H9 (cell line): ENCODE measurements around the gene ZNF487. TPM values are rescaled to one million over a fixed set of nuclear protein-coding genes. Genes with fewer than 3 reads are reported as not detected.

Experiments used
- DNase-seq: peaks from one replicate; pipeline ENCODE4 v3.0.0-alpha.2; 2017
- H2AFZ ChIP-seq: one replicate; pipeline ENCODE4 v1.6.1; 2013; ENCODE audit warnings: mild to moderate bottlenecking, low read length, control low read depth, moderate library complexity
- H2AK5ac ChIP-seq: 2 replicates; pipeline ENCODE4 v1.6.1; 2013; ENCODE audit warnings: low read length, control low read depth, mixed read lengths; ENCODE audit not compliant: insufficient read length
- H2BK120ac ChIP-seq: one replicate; pipeline ENCODE4 v1.6.1; 2013; ENCODE audit warnings: low read depth, mild to moderate bottlenecking, low read length, control low read depth, inconsistent platforms; ENCODE audit not compliant: poor library complexity, severe bottlenecking
- H2BK12ac ChIP-seq: 2 replicates; pipeline ENCODE4 v1.6.1; 2013; ENCODE audit warnings: low read length, control low read depth, mixed read lengths, low read depth; ENCODE audit not compliant: insufficient read length
- H2BK15ac ChIP-seq: 2 replicates; pipeline ENCODE4 v1.6.1; 2013; ENCODE audit warnings: low read depth, low read length, control low read depth
- H2BK20ac ChIP-seq: one replicate; pipeline ENCODE4 v1.6.1; 2013; ENCODE audit warnings: low read depth, mild to moderate bottlenecking, low read length, control low read depth, inconsistent platforms; ENCODE audit not compliant: poor library complexity, severe bottlenecking
- H2BK5ac ChIP-seq: 2 replicates; pipeline ENCODE4 v1.6.1; 2013; ENCODE audit warnings: low read length, control low read depth, mixed read lengths; ENCODE audit not compliant: insufficient read length
- H3K14ac ChIP-seq: 2 replicates; pipeline ENCODE4 v1.6.1; 2013; ENCODE audit warnings: low read length, control low read depth; ENCODE audit not compliant: insufficient read depth
- H3K18ac ChIP-seq: 2 replicates; pipeline ENCODE4 v1.6.1; 2013; ENCODE audit warnings: low read depth, mild to moderate bottlenecking, mixed read lengths, low read length, control low read depth; ENCODE audit not compliant: insufficient read length
- H3K23ac ChIP-seq: 2 replicates; pipeline ENCODE4 v1.6.1; 2013; ENCODE audit warnings: low read length, control low read depth, mixed read lengths, low read depth; ENCODE audit not compliant: insufficient read length
- H3K23me2 ChIP-seq: 2 replicates; pipeline ENCODE4 v1.6.1; 2013; ENCODE audit warnings: low read depth, mild to moderate bottlenecking, mixed read lengths, low read length, control low read depth; ENCODE audit not compliant: insufficient read length, poor library complexity, severe bottlenecking
- H3K27ac ChIP-seq: 2 replicates; pipeline ENCODE4 v1.5.1; 2013; ENCODE audit warnings: low read length, control low read depth, mixed read lengths, low read depth; ENCODE audit not compliant: insufficient read length
- H3K27me3 ChIP-seq: 2 replicates; pipeline ENCODE4 v1.6.1; 2013; ENCODE audit warnings: low read length, control low read depth, inconsistent platforms; ENCODE audit not compliant: insufficient read depth
- H3K4ac ChIP-seq: 2 replicates; pipeline ENCODE4 v1.6.1; 2013; ENCODE audit warnings: low read depth, mild to moderate bottlenecking, control low read depth, inconsistent platforms, low read length, moderate library complexity
- H3K4me1 ChIP-seq: 2 replicates; pipeline ENCODE4 v1.6.1; 2013; ENCODE audit warnings: low read length, control low read depth, inconsistent platforms; ENCODE audit not compliant: insufficient read depth
- H3K4me2 ChIP-seq: 2 replicates; pipeline ENCODE4 v1.6.1; 2013; ENCODE audit warnings: low read length, control low read depth, mixed read lengths; ENCODE audit not compliant: insufficient read length, insufficient read depth
- H3K56ac ChIP-seq: 2 replicates; pipeline ENCODE4 v1.6.1; 2013; ENCODE audit warnings: low read depth, mild to moderate bottlenecking, mixed read lengths, low read length, control low read depth; ENCODE audit not compliant: insufficient read length
- H3K79me1 ChIP-seq: 2 replicates; pipeline ENCODE4 v1.6.1; 2013; ENCODE audit warnings: low read depth, mild to moderate bottlenecking, moderate library complexity, low read length, control low read depth, inconsistent platforms; ENCODE audit not compliant: insufficient read depth, poor library complexity, severe bottlenecking
- H3K79me2 ChIP-seq: 2 replicates; pipeline ENCODE4 v1.6.1; 2013; ENCODE audit warnings: low read length, control low read depth, inconsistent platforms; ENCODE audit not compliant: insufficient read depth
- H3K9ac ChIP-seq: 2 replicates; pipeline ENCODE4 v1.6.1; 2013; ENCODE audit warnings: low read length, control low read depth, mixed read lengths; ENCODE audit not compliant: insufficient read length; ENCODE audit errors: extremely low read depth
- H3K9me3 ChIP-seq: one replicate; pipeline ENCODE4 v1.6.1; 2013; ENCODE audit warnings: low read depth, low read length, inconsistent platforms; ENCODE audit not compliant: control insufficient read depth
- H3T11ph ChIP-seq: one replicate; pipeline ENCODE4 v1.6.1; 2013; ENCODE audit warnings: mild to moderate bottlenecking, low read length, control low read depth, inconsistent platforms
- H4K20me1 ChIP-seq: one replicate; pipeline ENCODE4 v1.6.1; 2013; ENCODE audit not compliant: control insufficient read depth, insufficient read length, insufficient read depth
- H4K5ac ChIP-seq: 2 replicates; pipeline ENCODE4 v1.6.1; 2013; ENCODE audit warnings: low read depth, mild to moderate bottlenecking, mixed read lengths, low read length, control low read depth; ENCODE audit not compliant: insufficient read length
- H4K8ac ChIP-seq: replicated peaks from 2 replicates; pipeline ENCODE4 v1.6.1; 2013; ENCODE audit warnings: low read length, control low read depth, mixed read lengths, low read depth; ENCODE audit not compliant: insufficient read length
- H4K91ac ChIP-seq: 2 replicates; pipeline ENCODE4 v1.6.1; 2013; ENCODE audit warnings: low read depth, mild to moderate bottlenecking, moderate library complexity, mixed read lengths, low read length, control low read depth; ENCODE audit not compliant: insufficient read length
- H3K27ac Mint-ChIP-seq, 3 experiments: 2 replicates in 2 of 3; 3 replicates in 1 of 3; pipeline ENCODE4 v1.8.0; 2020 to 2021; ENCODE audit warnings: mixed read lengths in 3 of 3, mild to moderate bottlenecking in 1 of 3, moderate library complexity in 1 of 3
- H3K27me3 Mint-ChIP-seq: 2 replicates; pipeline ENCODE4 v1.8.0; 2021; ENCODE audit warnings: low read depth, mild to moderate bottlenecking, moderate library complexity, mixed read lengths
- H3K36me3 Mint-ChIP-seq, 3 experiments: 2 replicates in 2 of 3; 3 replicates in 1 of 3; pipeline ENCODE4 v1.8.0; 2020 to 2021; ENCODE audit warnings: low read depth in 3 of 3, mixed read lengths in 3 of 3; ENCODE audit not compliant: insufficient read depth in 1 of 3
- H3K4me1 Mint-ChIP-seq, 2 experiments: 2 replicates each; pipeline ENCODE4 v1.8.0; 2020; ENCODE audit warnings: mixed read lengths in 2 of 2
- H3K4me3 Mint-ChIP-seq, 2 experiments: 2 replicates in 1 of 2; 3 replicates in 1 of 2; pipeline ENCODE4 v1.8.0; 2020 to 2021; ENCODE audit warnings: mild to moderate bottlenecking in 2 of 2, mixed read lengths in 2 of 2, moderate library complexity in 1 of 2
- H3K9me3 Mint-ChIP-seq, 2 experiments: 2 replicates in 1 of 2; 3 replicates in 1 of 2; pipeline ENCODE4 v1.8.0; 2020; ENCODE audit warnings: mild to moderate bottlenecking in 2 of 2, mixed read lengths in 2 of 2, moderate library complexity in 1 of 2
- WGBS: extraction: QIAGEN DNeasy Blood & Tissue Kit; methylation state at CpG from one replicate; pipeline ENCODE4 v1.1.7; 2013; ENCODE audit warnings: missing lambda C conversion rate, low lambda C conversion rate, mixed read lengths; ENCODE audit not compliant: insufficient read length; ENCODE audit errors: extremely low coverage; 5-methylcytosine and 5-hydroxymethylcytosine counted together
- total RNA-seq: library from RNA; stranded (reverse); gene quantifications from 2 replicates; pipeline ENCODE4 v1.2.1, GENCODE V29; 2021
- TF ChIP-seq, protein P1 (sequence below): fragments of 200-600 bp; sonication (generic); conservative IDR thresholded peaks from 3 replicates; pipeline ENCODE4 v1.8.0; 2021; ENCODE audit warnings: antibody characterized with exemption, mild to moderate bottlenecking

The ZNF487 gene
- total RNA-seq, 1 experiment from 2014 or later = 1.4 TPM

DNA sequence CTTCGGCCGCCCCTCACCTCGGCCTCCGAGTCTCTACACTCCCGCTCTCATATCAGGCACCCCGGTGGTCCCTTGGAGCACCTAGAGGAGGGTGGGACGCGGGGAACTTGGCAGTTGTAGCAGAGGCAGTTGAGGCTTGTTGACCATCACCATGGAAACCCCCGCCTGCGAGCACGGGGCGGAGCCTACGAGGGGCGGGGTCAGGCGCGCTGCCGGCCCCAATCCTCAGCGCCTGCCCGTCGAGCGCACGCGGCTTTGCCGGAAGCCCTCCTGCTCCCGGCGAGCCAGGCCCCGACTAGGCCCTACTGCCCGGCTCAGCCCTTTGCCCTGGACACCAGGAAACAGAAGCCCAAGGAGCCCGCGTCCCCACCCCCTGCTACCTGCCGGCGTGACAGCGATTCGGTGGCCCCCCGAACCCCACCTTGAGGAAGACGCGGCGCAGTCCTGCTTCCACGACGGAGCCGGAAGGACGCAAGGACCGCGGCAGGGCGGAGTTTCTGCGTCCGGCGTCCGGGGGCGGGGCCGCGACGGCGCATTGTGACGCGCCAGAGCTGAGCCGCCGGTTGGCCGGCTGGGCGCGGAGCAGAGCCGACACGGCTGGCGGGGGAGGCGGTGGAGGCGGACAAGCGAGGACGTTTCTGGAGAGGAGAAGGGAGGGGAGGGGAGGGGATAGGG, 28.1 kb upstream of the ZNF487 start, which contains the start of gene HNRNPF:
HNRNPF (minus strand) TSS at position 477 of the 675 bp plus-strand sequence. CDS start 21,302 bp downstream, outside the sequence.
- H3K14ac ChIP-seq = peak within 1 kb of the TSS; percentile 95
- TF ChIP-seq, protein P1, sequence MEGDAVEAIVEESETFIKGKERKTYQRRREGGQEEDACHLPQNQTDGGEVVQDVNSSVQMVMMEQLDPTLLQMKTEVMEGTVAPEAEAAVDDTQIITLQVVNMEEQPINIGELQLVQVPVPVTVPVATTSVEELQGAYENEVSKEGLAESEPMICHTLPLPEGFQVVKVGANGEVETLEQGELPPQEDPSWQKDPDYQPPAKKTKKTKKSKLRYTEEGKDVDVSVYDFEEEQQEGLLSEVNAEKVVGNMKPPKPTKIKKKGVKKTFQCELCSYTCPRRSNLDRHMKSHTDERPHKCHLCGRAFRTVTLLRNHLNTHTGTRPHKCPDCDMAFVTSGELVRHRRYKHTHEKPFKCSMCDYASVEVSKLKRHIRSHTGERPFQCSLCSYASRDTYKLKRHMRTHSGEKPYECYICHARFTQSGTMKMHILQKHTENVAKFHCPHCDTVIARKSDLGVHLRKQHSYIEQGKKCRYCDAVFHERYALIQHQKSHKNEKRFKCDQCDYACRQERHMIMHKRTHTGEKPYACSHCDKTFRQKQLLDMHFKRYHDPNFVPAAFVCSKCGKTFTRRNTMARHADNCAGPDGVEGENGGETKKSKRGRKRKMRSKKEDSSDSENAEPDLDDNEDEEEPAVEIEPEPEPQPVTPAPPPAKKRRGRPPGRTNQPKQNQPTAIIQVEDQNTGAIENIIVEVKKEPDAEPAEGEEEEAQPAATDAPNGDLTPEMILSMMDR = no peak
- H2BK120ac ChIP-seq = peak within 1 kb of the TSS; percentile 63
- no peak within 1 kb of the TSS for H4K91ac ChIP-seq
- Mint-ChIP-seq H3K4me3 (peak within 1 kb of the TSS; percentile 98 to 99), H3K27me3 (peaks cover 1% of the 10 kb centered on the region; the same call in 1 of the 2 replicates), H3K27ac (peak within 1 kb of the TSS; percentile 97 to 99 (median 99); a peak in 6 of 7 replicates), H3K4me1 (peaks cover 20 to 31% of the 10 kb centered on the region in 2 experiments), H3K9me3 (peaks cover 2 to 3% of the 10 kb centered on the region in 2 experiments; a peak in 2 of 5 replicates), H3K36me3 (peaks cover 0 to 18% (median 7%) of the 10 kb centered on the region in 3 experiments; a peak in 4 of 7 replicates)
- no peak within 1 kb of the TSS for H2BK12ac ChIP-seq
- no peak within 1 kb of the TSS for H2BK15ac ChIP-seq
- H3K4ac ChIP-seq = no peak within 1 kb of the TSS; the same call in 1 of the 2 replicates
- no peak within 1 kb of the TSS for H4K5ac ChIP-seq
- H3K23ac ChIP-seq = no peak within 1 kb of the TSS
- peak within 1 kb of the TSS; percentile 3 for H3K27ac ChIP-seq
- no peaks in the 10 kb centered on the region for H3K9me3 ChIP-seq
- no peak within 1 kb of the TSS for H3T11ph ChIP-seq
- H3K4me2 ChIP-seq = peak within 1 kb of the TSS; percentile 64
- H2AFZ ChIP-seq = no peak within 1 kb of the TSS
- peaks cover 4% of the 10 kb centered on the region for H3K23me2 ChIP-seq
- no peaks in the 10 kb centered on the region for H4K20me1 ChIP-seq
- WGBS = no CpG with 5 or more reads among the region's 68 CpGs
- DNase-seq = peak; percentile 97
- no peak within 1 kb of the TSS for H2AK5ac ChIP-seq
- H3K79me1 ChIP-seq = no peaks in the 10 kb centered on the region
- H2BK5ac ChIP-seq = no peak within 1 kb of the TSS
- H4K8ac ChIP-seq = no peak within 1 kb of the TSS
- H3K79me2 ChIP-seq = peaks cover 34% of the 10 kb centered on the region
- H3K9ac ChIP-seq = peak within 1 kb of the TSS; percentile 90
- no peak within 1 kb of the TSS for H2BK20ac ChIP-seq
- no peak within 1 kb of the TSS for H3K56ac ChIP-seq
- no peaks in the 10 kb centered on the region for H3K4me1 ChIP-seq
- H3K18ac ChIP-seq = peak within 1 kb of the TSS; percentile 94
- no peaks in the 10 kb centered on the region for H3K27me3 ChIP-seq
